Keratinocyte (primary cell): ENCODE data around the gene JPH2. TPM values are rescaled to one million over a fixed set of nuclear protein-coding genes. Genes with fewer than 3 reads are reported as not detected.

Experiments
- DNase-seq: peaks from one replicate; pipeline ENCODE4 v3.0.0-alpha.2; 2011; ENCODE audit warnings: low read depth, missing footprints, low spot score
- FAIRE-seq: peaks from 2 replicates; lab custom pipeline; 2011; peaks lifted over from hg19 to GRCh38; lab: Jason Lieb, UNC
- H2AFZ ChIP-seq: 2 replicates; pipeline ENCODE4 v1.6.0; 2012; ENCODE audit warnings: low read length, control low read depth, inconsistent platforms; ENCODE audit not compliant: control insufficient read depth
- H3K27ac ChIP-seq: 2 replicates; pipeline ENCODE4 v1.5.1; 2011; ENCODE audit warnings: low read length; ENCODE audit not compliant: control insufficient read depth, insufficient read depth
- H3K27me3 ChIP-seq: 3 replicates; pipeline ENCODE4 v1.6.0; 2011; ENCODE audit warnings: low read length; ENCODE audit not compliant: control insufficient read depth, insufficient read depth; ENCODE audit errors: extremely low read depth
- H3K36me3 ChIP-seq, 2 experiments: 2 replicates in 1 of 2; 3 replicates in 1 of 2; pipeline ENCODE4 v1.5.1; 2011; ENCODE audit warnings: low read length in 2 of 2, mild to moderate bottlenecking in 1 of 2; ENCODE audit not compliant: control insufficient read depth in 2 of 2, insufficient read depth in 2 of 2; ENCODE audit errors: extremely low read depth in 1 of 2
- H3K4me1 ChIP-seq: 3 replicates; pipeline ENCODE4 v1.5.1; 2011; ENCODE audit warnings: low read length; ENCODE audit not compliant: control insufficient read depth, insufficient read depth; ENCODE audit errors: extremely low read depth
- H3K4me2 ChIP-seq: 3 replicates; pipeline ENCODE4 v1.6.0; 2011; ENCODE audit warnings: low read depth, low read length; ENCODE audit not compliant: control insufficient read depth, insufficient read depth; ENCODE audit errors: extremely low read depth
- H3K4me3 ChIP-seq, 3 experiments: fragments of 200-600 bp in 1 of 3; sonication (generic) in 1 of 3; 2 replicates in 2 of 3; 3 replicates in 1 of 3; pipeline ENCODE4 v1.5.1; 2011 to 2016; ENCODE audit warnings: low read length in 3 of 3, mild to moderate bottlenecking in 3 of 3, control low read depth in 2 of 3, inconsistent platforms in 1 of 3, low read depth in 1 of 3, mixed read lengths in 1 of 3, mixed run types in 1 of 3, moderate library complexity in 1 of 3; ENCODE audit not compliant: control insufficient read depth in 2 of 3, insufficient read depth in 2 of 3; ENCODE audit errors: extremely low read depth in 1 of 3
- H3K79me2 ChIP-seq: 2 replicates; pipeline ENCODE4 v1.6.0; 2012; ENCODE audit warnings: low read length; ENCODE audit not compliant: control insufficient read depth, insufficient read depth
- H3K9ac ChIP-seq: 3 replicates; pipeline ENCODE4 v1.6.0; 2011; ENCODE audit warnings: low read length; ENCODE audit not compliant: control insufficient read depth, insufficient read depth; ENCODE audit errors: extremely low read depth
- H3K9me1 ChIP-seq: 3 replicates; pipeline ENCODE4 v1.6.0; 2011; ENCODE audit warnings: low read length; ENCODE audit not compliant: control insufficient read depth, insufficient read depth; ENCODE audit errors: extremely low read depth
- H3K9me3 ChIP-seq: 2 replicates; pipeline ENCODE4 v1.5.1; 2012; ENCODE audit warnings: low read depth, low read length; ENCODE audit not compliant: control insufficient read depth
- H4K20me1 ChIP-seq: 3 replicates; pipeline ENCODE4 v1.6.0; 2011; ENCODE audit warnings: low read length; ENCODE audit not compliant: control insufficient read depth, insufficient read depth; ENCODE audit errors: extremely low read depth
- CTCF ChIP-seq, 3 experiments: IDR thresholded peaks in 1 of 3; conservative IDR thresholded peaks in 1 of 3; optimal IDR thresholded peaks in 1 of 3; 2 replicates in 2 of 3; 3 replicates in 1 of 3; pipeline versions ENCODE3 to v1.5.1; 2011; ENCODE audit warnings: low read length in 3 of 3, mild to moderate bottlenecking in 3 of 3, moderate library complexity in 2 of 3, control low read depth in 1 of 3, inconsistent platforms in 1 of 3; ENCODE audit not compliant: insufficient read depth in 2 of 3; ENCODE audit errors: extremely low read depth in 1 of 3
- EZH2 ChIP-seq: IDR thresholded peaks from one replicate; pipeline ENCODE4 v1.6.1; 2012; ENCODE audit warnings: inconsistent platforms, mild to moderate bottlenecking, low read length, moderate library complexity
- dilution Hi-C: fragments of 300-500 bp; cut with MboI; formaldehyde crosslinking; loops from one replicate; pipeline ENCODE4 v1.7.0; 2020; ENCODE audit warnings: low sequenced_read_pairs; ENCODE audit not compliant: extremely low pct_ligation_motif_present
- polyA plus RNA-seq, 5 experiments: library from polyadenylated mRNA; depleted of rRNA in 3 of 5; stranded (reverse) in 3 of 5; stranded (forward) in 1 of 5; unstranded in 1 of 5; fragments of >200 nt; gene quantifications; 1 replicate in 1 of 5; 2 replicates in 3 of 5; 3 replicates in 1 of 5; pipeline versions ENCODE4 v1.2.1 to v1.2.3, GENCODE V29; 2011 to 2012; ENCODE audit warnings: missing spikeins in 2 of 5, low read depth in 1 of 5, low replicate concordance in 1 of 5

JPH2 gene
- polyA plus RNA-seq, 1 donor (not counting 4 experiments of a cell fraction or from before 2014, with no cell fraction given) = 2.5 TPM

GRCh38 chr20:44136579-44137265 is 50.3 kb downstream of the JPH2 start:
- Histone ChIP-seq H3K9ac (no peak overlapping the region), H3K4me2 (no peak overlapping the region), H3K36me3 (no peaks in the 10 kb centered on the region), H4K20me1 (no peaks in the 10 kb centered on the region), H3K9me3 (no peaks in the 10 kb centered on the region), H3K27me3 (no peaks in the 10 kb centered on the region), H3K9me1 (no peaks in the 10 kb centered on the region), H3K4me1 (peaks cover 7% of the 10 kb centered on the region), H3K79me2 (no peaks in the 10 kb centered on the region), H3K4me3 (no peak overlapping the region), H2AFZ (no peak overlapping the region), H3K27ac (no peak overlapping the region)
- dilution Hi-C loops = no loop called here
- FAIRE-seq = no peak
- no peak for DNase-seq
- TF ChIP-seq CTCF (optimal IDR thresholded peaks at IDR 0.05 in 1 of 3, IDR thresholded peaks at IDR 0.05 in 1 of 3, conservative IDR thresholded peaks at IDR 0.05 in 1 of 3; ENCODE audit: extremely low read depth in 1 of 3, insufficient read depth in 2 of 3, low read length in 3 of 3) (no peak), EZH2 (no peak)

- Histone ChIP-seq H3K4me3 (no peak overlapping the region), H3K36me3 (no peaks in the 10 kb centered on the region), H2AFZ (no peak overlapping the region), H3K9me1 (no peaks in the 10 kb centered on the region), H3K9ac (no peak overlapping the region), H3K27ac (no peak overlapping the region), H3K4me1 (peaks cover 7% of the 10 kb centered on the region), H3K27me3 (no peaks in the 10 kb centered on the region), H3K9me3 (no peaks in the 10 kb centered on the region), H3K79me2 (no peaks in the 10 kb centered on the region), H3K4me2 (no peak overlapping the region), H4K20me1 (no peaks in the 10 kb centered on the region)
- DNase-seq (no peak), FAIRE-seq (no peak)
- TF ChIP-seq CTCF (optimal IDR thresholded peaks at IDR 0.05 in 1 of 3, IDR thresholded peaks at IDR 0.05 in 1 of 3, conservative IDR thresholded peaks at IDR 0.05 in 1 of 3; ENCODE audit: extremely low read depth in 1 of 3, insufficient read depth in 2 of 3, low read length in 3 of 3) (no peak), EZH2 (no peak)
- dilution Hi-C loops = no loop called here
Observed at GRCh38 chr20:44135417-44136204, 51.4 kb downstream of the JPH2 start.
